ENCODE measurements around the gene SPHK2.

SPHK2 gene

GRCh38 chr19:48603850-48604249 lies 15.5 kb upstream of the SPHK2 start:
- DNase-seq: no peak

- DNase-seq: no peak
These were observed 12.6 kb upstream of the SPHK2 start, which contains the start of gene SPACA4 for GRCh38 chr19:48606463-48607358. SPACA4 (plus strand) TSS chr19:48606742; CDS start chr19:48606979, 237 bp downstream.

- DNase-seq: no peak
These were observed 11.9 kb upstream of the SPHK2 start for GRCh38 chr19:48607359-48607755.

- no peak for DNase-seq
These were observed 10.5 kb upstream of the SPHK2 start for GRCh38 chr19:48608798-48609263.

GRCh38 chr19:48609571-48610108 lies 9.7 kb upstream of the SPHK2 start:
- no peak for DNase-seq

GRCh38 chr19:48611872-48612271 lies 7.4 kb upstream of the SPHK2 start:
- no peak for DNase-seq

GRCh38 chr19:48613024-48613851 lies 6.1 kb upstream of the SPHK2 start:
- no peak for DNase-seq

- DNase-seq: no peak
These were observed 5.4 kb upstream of the SPHK2 start for GRCh38 chr19:48613852-48614435.

GRCh38 chr19:48614436-48615230 lies 4.7 kb upstream of the SPHK2 start, which contains the start of gene FAM83E:
FAM83E (minus strand) TSS chr19:48615076; CDS start chr19:48613372, 1,704 bp downstream.
- no peak for DNase-seq

GRCh38 chr19:48615231-48616040 lies 3.9 kb upstream of the SPHK2 start:
- DNase-seq: no peak

GRCh38 chr19:48616041-48616436 lies 3.3 kb upstream of the SPHK2 start:
- DNase-seq: no peak

- DNase-seq: no peak
These were observed 2.7 kb upstream of the SPHK2 start for GRCh38 chr19:48616491-48617056.

GRCh38 chr19:48617146-48617937 lies 2.0 kb upstream of the SPHK2 start:
- no peak for DNase-seq

- DNase-seq: no peak
These were observed 909 bp upstream of the SPHK2 start for GRCh38 chr19:48618278-48618915.

GRCh38 chr19:48619692-48620585 lies 633 bp downstream of the SPHK2 start:
- no peak for DNase-seq

GRCh38 chr19:48623556-48624066 lies 4.3 kb downstream of the SPHK2 start:
- no peak for DNase-seq

- peak; percentile 98 for DNase-seq
These were observed 4.8 kb downstream of the SPHK2 start for GRCh38 chr19:48624067-48624594.

All from stimulated activated CD4-positive, alpha-beta T cell treated with anti-CD3 and anti-CD28 coated beads, Interleukin-1b, Interleukin-23, amount 100 ng/mL, for 48 hours (primary cell).